COLO829 (cell line): Measurements from ENCODE around the gene NAB1.

Experiments
- DNase-seq: peaks from one replicate; pipeline ENCODE4 v3.0.0; 2012; ENCODE audit warnings: low spot score

Gene NAB1

GRCh38 chr2:190713471-190713870 lies 64.6 kb downstream of the NAB1 start:
- no peak for DNase-seq

GRCh38 chr2:190714958-190715357 lies 66.1 kb downstream of the NAB1 start:
- DNase-seq, result no peak

- no peak for DNase-seq
These were observed 67.4 kb downstream of the NAB1 start for GRCh38 chr2:190716176-190716807.

- no peak for DNase-seq
These were observed 68.4 kb downstream of the NAB1 start for GRCh38 chr2:190717306-190717705.

- DNase-seq, result no peak
These were observed 69.1 kb downstream of the NAB1 start for GRCh38 chr2:190717764-190718651.

GRCh38 chr2:190718652-190719526 lies 70.0 kb downstream of the NAB1 start:
- peak; percentile 54 for DNase-seq

- DNase-seq, result no peak
These were observed 71.4 kb downstream of the NAB1 start for GRCh38 chr2:190720276-190720675.

GRCh38 chr2:190720691-190721090 lies 71.8 kb downstream of the NAB1 start:
- no peak for DNase-seq

- DNase-seq, result no peak
These were observed 73.3 kb downstream of the NAB1 start for GRCh38 chr2:190722061-190722759.

- DNase-seq, result no peak
These were observed 74.0 kb downstream of the NAB1 start for GRCh38 chr2:190722835-190723234.

- peak; percentile 70 for DNase-seq
These were observed 74.7 kb downstream of the NAB1 start for GRCh38 chr2:190723397-190724090.

GRCh38 chr2:190726255-190726654 lies 77.4 kb downstream of the NAB1 start:
- no peak for DNase-seq

- no peak for DNase-seq
These were observed 87.5 kb downstream of the NAB1 start for GRCh38 chr2:190736355-190736754.

- DNase-seq, result no peak
These were observed 91.6 kb downstream of the NAB1 start for GRCh38 chr2:190740449-190740848.
